ENCODE results near the gene CLSTN2.

CLSTN2 gene

GRCh38 chr3:140148824-140149390 lies 213.9 kb downstream of the CLSTN2 start:
- ChIA-PET POLR2A (no interaction called here), CTCF (interaction anchor here (0.9 kb wide), 1 partner anchor 627 kb away, joined by 4 read pairs; no protein-coding TSS in a partner anchor)
- no peak overlapping the region for H3K4me3 ChIP-seq (ENCODE audit: low read depth, low read length)
- no peaks in the 10 kb centered on the region for H3K9me3 ChIP-seq (ENCODE audit: control insufficient read depth, insufficient read depth, low read depth, low read length)
- no peak for TF ChIP-seq ZNF112 (tag by site-specific recombination; IDR thresholded peaks at IDR 0.05)
- no peak for TF ChIP-seq ZSCAN16 (tag by site-specific recombination; IDR thresholded peaks at IDR 0.05)
- TF ChIP-seq ZNF624 (tag by site-specific recombination; IDR thresholded peaks at IDR 0.05): no peak
- no peak for TF ChIP-seq CTCF (tag by site-specific recombination; IDR thresholded peaks at IDR 0.05)
- no peak for TF ChIP-seq ZNF654 (tag by site-specific recombination; IDR thresholded peaks at IDR 0.05; ENCODE audit: low read depth)
- TF ChIP-seq KLF1 (tag by site-specific recombination; IDR thresholded peaks at IDR 0.05): no peak
- no peaks in the 10 kb centered on the region for H3K36me3 ChIP-seq (ENCODE audit: control insufficient read depth in 2 of 2, insufficient read depth in 1 of 2, low read length in 2 of 2)
- H3K4me1 ChIP-seq (ENCODE audit: control insufficient read depth, insufficient read depth, low read length): no peaks in the 10 kb centered on the region
- H3K27ac ChIP-seq (ENCODE audit: extremely low read depth, low read depth, low read length): no peak overlapping the region

- CTCF ChIA-PET: interaction anchor here (0.5 to 0.8 kb wide), 2 partner anchors 587 to 1077 kb away, joined by 3 read pairs; no protein-coding TSS in a partner anchor
Measured at GRCh38 chr3:140151321-140151720, 216.3 kb downstream of the CLSTN2 start.

More at GRCh38 chr3:140151321-140151720, 216.3 kb downstream of the CLSTN2 start:
- no peak overlapping the region for H3K4me3 ChIP-seq (ENCODE audit: low read depth, low read length)
- H3K4me1 ChIP-seq (ENCODE audit: control insufficient read depth, insufficient read depth, low read length): no peaks in the 10 kb centered on the region
- TF ChIP-seq ELK4 (IDR thresholded peaks at IDR 0.05; ENCODE audit: borderline replicate concordance, low read depth, low read length) (no peak), YY1 (tag by site-specific recombination; IDR thresholded peaks at IDR 0.05) (no peak), ZNF157 (tag by site-specific recombination; IDR thresholded peaks at IDR 0.05) (no peak), ZNF280C (tag by site-specific recombination; IDR thresholded peaks at IDR 0.05) (no peak), KLF1 (tag by site-specific recombination; IDR thresholded peaks at IDR 0.05) (no peak), ZNF596 (tag by site-specific recombination; IDR thresholded peaks at IDR 0.05) (no peak), ZFP69B (tag by site-specific recombination; IDR thresholded peaks at IDR 0.05) (no peak), ZBTB8A (tag by site-specific recombination; IDR thresholded peaks at IDR 0.05) (no peak), KLF9 (tag by site-specific recombination; IDR thresholded peaks at IDR 0.05; ENCODE audit: low read depth) (no peak), OSR2 (tag by site-specific recombination; IDR thresholded peaks at IDR 0.05) (no peak), SCRT2 (tag by site-specific recombination; IDR thresholded peaks at IDR 0.05) (no peak), ZNF155 (tag by site-specific recombination; IDR thresholded peaks at IDR 0.05) (no peak), PRDM4 (tag by site-specific recombination; IDR thresholded peaks at IDR 0.05) (no peak), ZNF426 (tag by site-specific recombination; IDR thresholded peaks at IDR 0.05) (no peak), RBAK (tag by site-specific recombination; IDR thresholded peaks at IDR 0.05) (no peak), PRDM6 (tag by site-specific recombination; IDR thresholded peaks at IDR 0.05) (no peak), ZNF707 (tag by site-specific recombination; IDR thresholded peaks at IDR 0.05) (no peak), IKZF3 (tag by site-specific recombination; IDR thresholded peaks at IDR 0.05) (no peak)
- no peak overlapping the region for H3K27ac ChIP-seq (ENCODE audit: extremely low read depth, low read depth, low read length)
- H3K9me3 ChIP-seq (ENCODE audit: control insufficient read depth, insufficient read depth, low read depth, low read length): no peaks in the 10 kb centered on the region
- POLR2A ChIA-PET: no interaction called here
- no peaks in the 10 kb centered on the region for H3K36me3 ChIP-seq (ENCODE audit: control insufficient read depth in 2 of 2, insufficient read depth in 1 of 2, low read length in 2 of 2)

Measured in HEK293 (cell line).